Heart left ventricle (tissue), 13 donors: ENCODE results near the gene RANBP10.

Experiments used
- CTCF ChIP-seq, 12 donors: fragments of 200-600 bp; sonication (generic) in 4 of 12; IDR thresholded peaks; one replicate each; pipeline versions ENCODE4 v1.5.0 to v1.8.0; 2018 to 2022; ENCODE audit warnings: antibody characterized with exemption in 12 of 12, mild to moderate bottlenecking in 5 of 12
- POLR2A ChIP-seq, 2 donors: fragments of 450-650 bp; IDR thresholded peaks; one replicate each; pipeline ENCODE4 v1.6.1; 2017; ENCODE audit warnings: antibody characterized with exemption in 2 of 2, mild to moderate bottlenecking in 2 of 2, moderate library complexity in 2 of 2
- donor health status: ischemic (EF 13 %, LVEDD 7.1; RV severe dilation, severe dysfunction).
- donor health status: DM: no; HTN: yes; CAD: no.
- donor health status: DM: no; HTN: no; CAD: no.
- donor health status: ischemic (EF 25% LVEDD 6.9; RV normal size, moderate dysfunction).
- donor health status: ischemic (EF 25% LVEDD 5.7; RV mildly dilated, moderate dysfunction).
- donor health status: ischemic (EF 35%, LVEDD 5.7; RV mildly dilated, moderate dysfunction).
- donor health status: nonischemic (EF 11% LVEDD 7.7; RV severe dilation, severe dysfunction).
- donor health status: DM: yes; HTN: yes; CAD: no.
- donor health status: PGD.
- donor health status: ischemic (EF 29% LVEDD 5.4; RV normal size, mild dysfunction).
- donor health status: nonischemic (EF 23%, LVEDD 6.1; RV moderate dilation, normal function).

- TF ChIP-seq CTCF (IDR thresholded peaks at IDR 0.05): no peak
- no peak for TF ChIP-seq POLR2A (IDR thresholded peaks at IDR 0.05)
Observed at GRCh38 chr16:67678354-67679023, 127.9 kb downstream of the RANBP10 start.
